NOMO-1 treated with dmso at 0.1 percent for 144 hours (cell line): ENCODE measurements around the gene IGFBPL1.

ENCODE experiments used
- DNase-seq: peaks from one replicate; lab custom pipeline; 2025; ENCODE audit not compliant: unreplicated experiment; lab: John Stamatoyannopoulos, UW

Gene IGFBPL1

GRCh38 chr9:38432922-38433510 is 8.8 kb upstream of the IGFBPL1 start:
- no peak for DNase-seq

- no peak for DNase-seq
These were observed 6.9 kb upstream of the IGFBPL1 start for GRCh38 chr9:38431116-38431515.

DNA sequence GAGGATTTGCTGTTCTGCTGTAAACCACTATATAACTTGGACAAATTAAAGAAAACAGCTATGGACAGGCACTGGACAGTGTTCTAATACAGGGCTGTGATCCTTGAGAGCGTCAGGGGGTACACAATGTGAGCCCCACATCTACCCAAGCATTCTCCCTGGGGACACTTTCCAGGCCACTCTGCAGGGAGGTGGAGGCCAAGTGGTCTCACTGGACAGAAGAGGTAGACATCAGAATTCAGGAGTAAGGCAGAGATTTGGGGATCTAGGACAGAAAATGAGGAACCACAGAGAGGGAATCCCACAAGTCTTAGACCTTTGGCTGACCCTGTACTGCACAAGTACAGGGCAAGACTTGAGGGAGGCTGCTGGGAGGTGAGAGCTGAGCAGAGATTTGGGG is 3.8 kb upstream of the IGFBPL1 start:
- no peak for DNase-seq

GRCh38 chr9:38424918-38425317 is 664 bp upstream of the IGFBPL1 start:
- DNase-seq = no peak

DNA sequence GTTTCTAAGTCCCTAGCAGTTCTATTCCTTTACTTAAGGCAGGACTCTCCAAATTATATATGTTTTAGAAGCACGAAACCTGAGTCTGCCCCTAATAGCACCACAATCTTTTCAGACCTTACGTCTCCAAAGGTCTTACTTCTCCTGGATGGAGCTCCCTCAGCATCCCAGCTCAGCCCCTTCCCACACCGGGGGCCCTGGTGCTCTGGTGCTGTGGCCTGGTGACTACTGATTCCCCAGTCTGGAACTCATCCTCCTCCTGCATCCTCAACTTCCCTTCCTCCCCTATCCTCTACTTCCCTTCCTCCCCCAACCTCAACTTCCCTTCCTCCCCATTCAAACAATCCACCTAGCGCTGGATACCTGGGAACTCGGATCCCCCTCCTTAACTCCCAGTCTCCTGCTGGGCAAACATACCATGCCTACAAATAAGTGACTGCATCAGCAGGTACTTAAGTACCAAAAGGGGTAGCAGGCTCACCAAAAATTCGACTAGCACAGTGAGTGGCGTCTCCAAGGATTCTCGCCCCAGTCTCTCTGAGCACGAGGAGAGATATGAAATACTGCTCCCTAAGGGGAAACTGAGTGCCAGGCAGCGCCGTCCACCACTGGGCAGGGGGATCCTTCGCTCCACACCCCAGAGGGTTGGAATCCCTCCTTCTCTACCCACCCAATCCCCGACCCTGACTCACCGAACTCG is 831 bp downstream of the IGFBPL1 start:
- DNase-seq = no peak

GRCh38 chr9:38422555-38423260 is 1.5 kb downstream of the IGFBPL1 start:
- DNase-seq = no peak

GRCh38 chr9:38421498-38422211 is 2.6 kb downstream of the IGFBPL1 start:
- DNase-seq = no peak

GRCh38 chr9:38419181-38419580 is 5.1 kb downstream of the IGFBPL1 start:
- DNase-seq = no peak

DNA sequence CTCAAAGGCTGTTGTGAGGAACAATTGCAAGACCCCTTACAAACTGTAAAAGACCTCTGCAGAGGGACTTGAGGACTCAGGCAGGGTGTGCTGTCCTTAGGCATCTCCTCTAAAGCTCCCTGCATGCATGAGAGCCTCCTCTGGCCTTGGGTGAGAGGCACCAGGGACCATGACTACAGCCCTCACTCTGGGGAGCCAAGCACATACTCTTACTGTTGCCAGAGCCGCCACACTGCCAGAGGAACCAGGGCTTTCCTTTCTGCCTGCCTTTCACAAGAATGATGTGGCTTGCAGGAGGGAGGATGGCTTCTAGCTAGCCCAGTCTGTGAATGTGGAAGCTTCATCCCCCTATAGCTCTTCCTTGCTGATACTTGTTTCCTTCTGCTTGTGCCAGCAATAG is 5.9 kb downstream of the IGFBPL1 start:
- DNase-seq = no peak

DNA sequence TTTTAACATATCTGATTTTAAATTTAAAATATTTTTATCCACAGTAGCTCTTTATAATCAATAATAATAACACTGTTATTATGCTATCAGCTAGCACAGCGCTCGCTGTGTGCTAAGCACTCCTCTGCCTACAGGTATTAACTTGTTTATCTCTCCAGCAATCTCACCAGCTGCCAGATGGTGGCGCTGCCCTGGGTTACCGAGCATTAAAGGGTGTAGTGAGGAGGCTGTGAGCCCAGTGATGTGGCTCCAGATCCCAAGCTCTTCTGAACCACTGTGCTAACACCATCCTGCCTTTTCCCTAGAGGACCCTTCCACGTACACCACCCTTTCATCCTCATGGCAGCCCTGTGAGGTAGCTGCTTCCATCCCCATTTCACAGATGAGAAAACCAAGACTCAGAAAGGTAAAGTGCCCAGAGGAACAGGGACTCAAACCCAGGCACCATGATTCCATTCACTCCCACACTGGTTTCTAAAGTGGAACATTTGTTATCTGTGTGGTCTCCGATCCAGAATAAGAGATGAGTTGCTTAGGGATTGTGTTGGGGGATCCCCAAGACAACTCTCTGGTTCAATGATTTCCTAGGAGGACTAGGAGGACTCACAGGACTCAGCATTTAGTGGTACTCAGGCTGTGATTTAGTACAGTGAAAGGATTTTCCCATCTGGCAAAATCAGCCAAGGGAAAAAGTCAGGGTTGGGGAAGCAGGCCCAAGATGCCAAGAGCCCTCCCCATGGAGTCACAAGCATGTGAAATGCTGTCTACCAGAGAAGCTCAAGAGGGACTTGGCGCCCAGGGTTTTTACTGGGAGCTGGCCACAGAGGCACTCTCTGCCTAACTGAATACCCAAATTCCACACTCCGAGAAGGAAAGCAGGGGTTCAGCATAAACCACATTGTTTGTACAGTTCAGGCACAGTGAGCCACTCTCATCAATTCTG is 7.0 kb downstream of the IGFBPL1 start:
- DNase-seq = no peak

- no peak for DNase-seq
These were observed 7.8 kb downstream of the IGFBPL1 start for GRCh38 chr9:38416461-38416860.

DNA sequence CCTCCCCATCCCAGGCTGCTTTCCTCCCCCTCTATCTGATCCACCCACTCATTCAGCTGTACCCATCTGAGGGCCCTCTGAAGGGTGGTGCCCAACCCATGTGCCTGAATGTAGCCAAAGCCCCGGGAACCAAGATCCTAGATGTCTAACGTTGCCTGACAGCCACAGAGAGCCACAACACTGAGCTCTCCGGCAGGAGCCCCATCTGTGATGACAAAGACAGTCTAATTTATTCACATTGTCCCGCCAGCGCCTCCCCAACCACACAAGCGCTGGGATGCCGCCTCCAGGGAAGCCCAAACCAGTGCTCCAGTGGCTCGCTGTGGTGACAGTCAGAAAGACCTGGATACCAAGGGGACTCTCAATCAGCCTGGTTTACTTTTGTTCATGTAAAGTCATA is 8.4 kb downstream of the IGFBPL1 start:
- DNase-seq = no peak

- DNase-seq = no peak
These were observed 10.1 kb downstream of the IGFBPL1 start for GRCh38 chr9:38414040-38414723.

DNA sequence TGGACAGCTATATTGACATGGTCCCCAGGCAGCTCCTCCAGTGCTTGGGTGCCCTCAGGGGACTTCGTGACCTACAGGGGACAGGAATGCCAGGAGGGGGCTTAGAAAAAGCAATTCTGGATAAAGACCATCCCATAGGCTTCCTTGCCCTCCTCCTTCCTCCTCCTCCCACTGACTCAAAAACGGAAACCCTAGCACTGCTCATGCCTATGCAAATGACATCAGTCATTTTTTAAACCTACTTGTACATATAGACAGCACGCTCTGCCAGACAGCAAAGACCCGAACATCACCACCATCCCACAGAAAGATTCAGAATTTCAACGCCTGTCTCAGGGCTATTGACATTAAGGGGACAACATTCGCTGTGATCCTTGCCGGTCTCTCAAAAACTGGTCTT is 11.0 kb downstream of the IGFBPL1 start:
- DNase-seq = no peak

- DNase-seq = no peak
These were observed 11.5 kb downstream of the IGFBPL1 start for GRCh38 chr9:38412751-38413150.

DNA sequence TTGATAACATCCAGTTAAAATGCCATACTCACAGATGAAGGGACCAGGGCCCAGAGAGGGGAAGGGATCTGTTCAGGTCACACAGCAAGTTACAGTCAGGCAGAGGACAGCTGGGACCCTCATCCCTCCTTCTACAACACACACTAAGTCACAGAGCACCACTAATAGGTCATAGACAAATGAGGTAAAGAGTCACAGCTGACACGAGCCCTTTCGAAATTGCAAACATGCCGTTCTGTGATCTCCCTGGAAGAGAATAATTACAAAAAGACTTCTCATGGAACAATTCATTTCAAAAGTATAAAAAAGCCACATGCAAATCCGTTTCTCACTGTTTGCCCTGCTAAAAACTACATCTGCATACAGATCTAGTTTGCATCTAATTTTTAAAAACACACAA is 15.5 kb downstream of the IGFBPL1 start:
- no peak for DNase-seq

- DNase-seq = no peak
These were observed 17.6 kb downstream of the IGFBPL1 start for GRCh38 chr9:38406476-38407186.

- no peak for DNase-seq
These were observed 18.5 kb downstream of the IGFBPL1 start for GRCh38 chr9:38405785-38406184.

GRCh38 chr9:38404314-38404713 is 19.9 kb downstream of the IGFBPL1 start:
- no peak for DNase-seq
